IMR-90 (cell line): Measurements from ENCODE around the gene ROBO2. TPM values are rescaled to one million over a fixed set of nuclear protein-coding genes. Genes with fewer than 3 reads are reported as not detected.

Experiments used
- ATAC-seq: fragments of 200-7000 bp; cut with Tn5 transposase; 2 replicates; pipeline ENCODE4 v1.9.1; 2020; ENCODE audit warnings: low read depth, mild to moderate bottlenecking, moderate library complexity
- BruUV-seq: library from RNA; stranded (reverse); fragments of 400-500 nt; replicated peaks from 2 replicates; lab custom pipeline; 2021; lab: Mats Ljungman, UMichigan
- CTCF ChIA-PET: fragments of 300-600 bp; formaldehyde crosslinking; extraction: SDS; loops from one replicate; lab custom pipeline; 2021; ENCODE audit warnings: antibody characterized with exemption; lab: Yijun Ruan, JAX
- POLR2A ChIA-PET: fragments of 300-600 bp; sonication (Branson Sonifier 250); formaldehyde crosslinking; loops from one replicate; lab custom pipeline; 2022; ENCODE audit warnings: antibody characterized with exemption; ENCODE audit not compliant: unreplicated experiment; lab: Charles Lee
- DNase-seq: peaks from one replicate; pipeline ENCODE4 v3.0.0; 2013
- H2AFZ ChIP-seq: replicated peaks from 2 replicates; pipeline ENCODE3; 2013; ENCODE audit warnings: low read length, mild to moderate bottlenecking; ENCODE audit not compliant: poor library complexity
- H2AK5ac ChIP-seq: 2 replicates; pipeline ENCODE4 v1.6.1; 2013; ENCODE audit warnings: low read depth, low read length, inconsistent platforms
- H2AK9ac ChIP-seq: replicated peaks from 2 replicates; pipeline ENCODE3; 2013; ENCODE audit warnings: mild to moderate bottlenecking, low read depth, low read length, moderate library complexity; ENCODE audit not compliant: poor library complexity
- H2BK120ac ChIP-seq: 2 replicates; pipeline ENCODE4 v1.6.1; 2013; ENCODE audit warnings: low read depth, low read length, inconsistent platforms
- H2BK15ac ChIP-seq: 3 replicates; pipeline ENCODE4 v1.6.1; 2013; ENCODE audit warnings: low read depth, low read length, inconsistent platforms
- H2BK20ac ChIP-seq: 2 replicates; pipeline ENCODE4 v1.6.1; 2013; ENCODE audit warnings: low read depth, mild to moderate bottlenecking, inconsistent platforms, low read length, moderate library complexity
- H2BK5ac ChIP-seq: 2 replicates; pipeline ENCODE4 v1.6.1; 2013; ENCODE audit warnings: mild to moderate bottlenecking, low read depth, low read length, inconsistent platforms; ENCODE audit not compliant: poor library complexity, severe bottlenecking
- H3K14ac ChIP-seq: replicated peaks from 2 replicates; pipeline ENCODE4 v1.6.1; 2013; ENCODE audit warnings: low read depth, low read length, inconsistent platforms
- H3K18ac ChIP-seq: 2 replicates; pipeline ENCODE4 v1.6.1; 2013; ENCODE audit warnings: low read depth, low read length, control low read depth
- H3K23ac ChIP-seq: 2 replicates; pipeline ENCODE4 v1.6.1; 2013; ENCODE audit warnings: low read depth, low read length, inconsistent platforms
- H3K27ac ChIP-seq: 2 replicates; pipeline ENCODE4 v1.5.1; 2013; ENCODE audit warnings: mild to moderate bottlenecking, control low read depth, low read length; ENCODE audit not compliant: insufficient read depth
- H3K27me3 ChIP-seq: 2 replicates; pipeline ENCODE4 v1.6.1; 2013; ENCODE audit warnings: low read length; ENCODE audit not compliant: control insufficient read depth, insufficient read depth
- H3K36me3 ChIP-seq: 2 replicates; pipeline ENCODE4 v1.6.1; 2013; ENCODE audit warnings: low read length, mixed read lengths; ENCODE audit not compliant: control insufficient read depth, insufficient read depth
- H3K4ac ChIP-seq: 2 replicates; pipeline ENCODE4 v1.6.1; 2013; ENCODE audit warnings: low read depth, low read length, inconsistent platforms
- H3K4me1 ChIP-seq: 2 replicates; pipeline ENCODE4 v1.6.1; 2013; ENCODE audit warnings: low read length, mixed read lengths; ENCODE audit not compliant: control insufficient read depth, insufficient read depth
- H3K4me2 ChIP-seq: 2 replicates; pipeline ENCODE4 v1.6.1; 2013; ENCODE audit warnings: low read depth, mild to moderate bottlenecking, control low read depth, low read length, moderate library complexity
- H3K4me3 ChIP-seq: 2 replicates; pipeline ENCODE4 v1.5.1; 2013; ENCODE audit warnings: low read depth, mild to moderate bottlenecking, control low read depth, low read length, moderate library complexity; ENCODE audit not compliant: insufficient read depth
- H3K56ac ChIP-seq: 2 replicates; pipeline ENCODE4 v1.6.1; 2013; ENCODE audit warnings: low read length, inconsistent platforms; ENCODE audit not compliant: insufficient read depth; ENCODE audit errors: extremely low read depth
- H3K79me1 ChIP-seq, 2 experiments: 2 replicates each; pipeline ENCODE4 v1.6.1; 2013; ENCODE audit warnings: low read length in 2 of 2, inconsistent platforms in 1 of 2, low read depth in 1 of 2
- H3K9ac ChIP-seq: 2 replicates; pipeline ENCODE4 v1.6.1; 2013; ENCODE audit warnings: low read depth, low read length, control low read depth
- H3K9me1 ChIP-seq: 2 replicates; pipeline ENCODE4 v1.6.1; 2013; ENCODE audit warnings: low read length, inconsistent platforms; ENCODE audit not compliant: insufficient read depth
- H3K9me3 ChIP-seq: 2 replicates; pipeline ENCODE4 v1.6.1; 2013; ENCODE audit warnings: low read length; ENCODE audit not compliant: control insufficient read depth, insufficient read depth
- H4K20me1 ChIP-seq: 2 replicates; pipeline ENCODE4 v1.6.1; 2013; ENCODE audit warnings: low read length, inconsistent platforms; ENCODE audit not compliant: insufficient read depth
- H4K5ac ChIP-seq: 2 replicates; pipeline ENCODE4 v1.6.1; 2013; ENCODE audit warnings: mild to moderate bottlenecking, low read depth, low read length, control low read depth
- H4K8ac ChIP-seq, 2 experiments: 2 replicates each; pipeline ENCODE4 v1.6.1; 2013; ENCODE audit warnings: low read depth in 2 of 2, low read length in 2 of 2, control low read depth in 1 of 2, inconsistent platforms in 1 of 2
- H4K91ac ChIP-seq: 2 replicates; pipeline ENCODE4 v1.6.1; 2013; ENCODE audit warnings: low read depth, low read length, inconsistent platforms; ENCODE audit not compliant: insufficient read depth
- BHLHE40 ChIP-seq: fragments of 150-350 bp; IDR thresholded peaks from 2 replicates; pipeline ENCODE4 v1.6.1; 2016; ENCODE audit warnings: mild to moderate bottlenecking, low read depth, low read length
- CEBPB ChIP-seq: IDR thresholded peaks from 2 replicates; pipeline ENCODE4 v1.6.1; 2012; ENCODE audit warnings: low read depth, low read length, improper control_type of control experiment
- CHD1 ChIP-seq: IDR thresholded peaks from 2 replicates; pipeline ENCODE4 v1.6.1; 2012; ENCODE audit warnings: low read depth, low read length, improper control_type of control experiment
- FOS ChIP-seq: fragments of 150-350 bp; IDR thresholded peaks from 2 replicates; pipeline ENCODE4 v1.6.1; 2016; ENCODE audit warnings: low read depth, low read length
- MAFK ChIP-seq: IDR thresholded peaks from 2 replicates; pipeline ENCODE4 v1.6.1; 2012; ENCODE audit warnings: low read depth, low read length, improper control_type of control experiment
- NFE2L2 ChIP-seq: fragments of 150-350 bp; IDR thresholded peaks from 2 replicates; pipeline ENCODE4 v1.6.1; 2016; ENCODE audit warnings: low read depth, mild to moderate bottlenecking, low read length
- RCOR1 ChIP-seq: IDR thresholded peaks from 2 replicates; pipeline ENCODE4 v1.6.1; 2012; ENCODE audit warnings: mild to moderate bottlenecking, low read length, improper control_type of control experiment; ENCODE audit not compliant: insufficient replicate concordance
- SMC3 ChIP-seq: fragments of 150-350 bp; IDR thresholded peaks from 2 replicates; pipeline ENCODE4 v1.6.1; 2016; ENCODE audit warnings: low read depth, mild to moderate bottlenecking, antibody characterized with exemption, low read length, moderate library complexity
- WGBS, 2 experiments: methylation state at CpG; one replicate each; pipeline versions ENCODE4 v1.1.5 to v1.1.7; 2013; ENCODE audit warnings: missing lambda C conversion rate in 2 of 2; ENCODE audit not compliant: insufficient read length in 1 of 2; ENCODE audit errors: extremely low coverage in 2 of 2; 5-methylcytosine and 5-hydroxymethylcytosine counted together
- dilution Hi-C: fragments of 300-500 bp; cut with HindIII; formaldehyde crosslinking; loops from one replicate; pipeline ENCODE4 v1.14.3; 2018; ENCODE audit warnings: low sequenced_read_pairs; ENCODE audit not compliant: unreplicated experiment
- in situ Hi-C: fragments of 300-500 bp; cut with MboI; formaldehyde crosslinking; loops from 3 replicates; pipeline ENCODE4 v1.14.3; 2019; ENCODE audit warnings: low sequenced_read_pairs, inconsistent platforms, mixed read lengths
- intact Hi-C: fragments of 100-400 bp; cut with micrococcal nuclease; formaldehyde crosslinking; loops from 2 replicates; pipeline ENCODE4 v1.10.0; 2022
- polyA plus RNA-seq, 3 experiments: library from polyadenylated mRNA; depleted of rRNA; stranded (reverse); fragments of >200 nt; gene quantifications; 2 replicates each; pipeline ENCODE4 v1.2.3, GENCODE V29; 2012; ENCODE audit warnings: low replicate concordance in 1 of 3
- total RNA-seq: library from RNA; depleted of rRNA; stranded (reverse); fragments of >200 nt; gene quantifications from 2 replicates; pipeline ENCODE4 v1.2.3, GENCODE V29; 2012
- TF ChIP-seq, protein P1 (sequence below): fragments of 150-350 bp; IDR thresholded peaks from 2 replicates; pipeline ENCODE4 v1.6.1; 2016; ENCODE audit warnings: low read depth, mild to moderate bottlenecking, low read length, moderate library complexity, borderline replicate concordance
- TF ChIP-seq, protein P2 (sequence below): fragments of 150-350 bp; IDR thresholded peaks from 2 replicates; pipeline ENCODE4 v1.6.1; 2017; ENCODE audit warnings: mild to moderate bottlenecking, antibody characterized with exemption, low read length, low read depth
- TF ChIP-seq, protein P3 (sequence below): conservative IDR thresholded peaks from 2 replicates; pipeline ENCODE4 v1.5.1; 2012; ENCODE audit warnings: mild to moderate bottlenecking, low read depth, low read length, improper control_type of control experiment

Gene ROBO2
- total and polyA plus RNA-seq, 2 of the 4 experiments (the other 2 are of a cell fraction): 9.3 to 14.5 TPM

DNA sequence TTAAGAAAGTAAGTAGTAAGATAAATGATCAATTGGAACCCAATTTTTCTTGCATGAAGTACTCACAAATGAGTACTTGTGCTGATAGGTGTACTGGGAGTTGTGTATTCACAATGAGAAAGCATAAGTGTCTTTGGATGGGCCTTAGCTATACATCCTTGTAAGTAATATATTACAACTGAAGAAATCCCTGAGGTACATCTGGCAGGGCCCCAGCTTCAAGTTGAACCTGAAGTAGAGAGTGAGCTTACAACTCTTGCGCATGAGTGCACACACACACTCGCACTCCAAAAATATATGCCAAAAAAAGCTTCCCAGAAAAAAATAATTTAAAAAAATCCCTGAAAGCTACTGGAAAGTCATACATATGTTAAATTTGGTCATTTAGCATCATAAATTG is 222.5 kb downstream of the ROBO2 start:
- intact Hi-C loops (no loop called here), in situ Hi-C loops (no loop called here), dilution Hi-C loops (no loop called here)
- DNase-seq (no peak), ATAC-seq (no peak)
- Histone ChIP-seq H3K4me3 (no peak overlapping the region), H3K9me3 (no peaks in the 10 kb centered on the region), H3K4me1 (no peaks in the 10 kb centered on the region), H3K56ac (no peak overlapping the region), H2BK15ac (no peak overlapping the region), H4K20me1 (no peaks in the 10 kb centered on the region), H3K9me1 (no peaks in the 10 kb centered on the region), H2BK120ac (no peak overlapping the region), H4K91ac (no peak overlapping the region), H2AFZ (no peak overlapping the region), H3K14ac (no peak overlapping the region), H3K36me3 (no peaks in the 10 kb centered on the region), H2BK20ac (no peak overlapping the region), H2AK5ac (no peak overlapping the region), H3K9ac (no peak overlapping the region), H2AK9ac (no peak overlapping the region), H2BK5ac (no peak overlapping the region), H3K18ac (no peak overlapping the region), H3K79me1 (no peaks in the 10 kb centered on the region), H3K23ac (no peak overlapping the region), H3K4ac (no peak overlapping the region), H4K8ac (no peak overlapping the region), H3K27me3 (no peaks in the 10 kb centered on the region), H4K5ac (no peak overlapping the region), H3K4me2 (no peak overlapping the region), H3K27ac (no peak overlapping the region)
- WGBS, 2 experiments: no CpG with 5 or more reads among the region's 2 CpGs
- no TSS peak for BruUV-seq
- POLR2A ChIA-PET: no interaction called here
- CTCF ChIA-PET: interaction anchor here (1.0 kb wide), 1 partner anchor 58 kb away, joined by 4 read pairs; no protein-coding TSS in a partner anchor
- TF ChIP-seq CEBPB (no peak), BHLHE40 (no peak), RCOR1 (no peak), SMC3 (no peak), MAFK (no peak), CHD1 (no peak), NFE2L2 (no peak), FOS (no peak)
- TF ChIP-seq, protein P1, sequence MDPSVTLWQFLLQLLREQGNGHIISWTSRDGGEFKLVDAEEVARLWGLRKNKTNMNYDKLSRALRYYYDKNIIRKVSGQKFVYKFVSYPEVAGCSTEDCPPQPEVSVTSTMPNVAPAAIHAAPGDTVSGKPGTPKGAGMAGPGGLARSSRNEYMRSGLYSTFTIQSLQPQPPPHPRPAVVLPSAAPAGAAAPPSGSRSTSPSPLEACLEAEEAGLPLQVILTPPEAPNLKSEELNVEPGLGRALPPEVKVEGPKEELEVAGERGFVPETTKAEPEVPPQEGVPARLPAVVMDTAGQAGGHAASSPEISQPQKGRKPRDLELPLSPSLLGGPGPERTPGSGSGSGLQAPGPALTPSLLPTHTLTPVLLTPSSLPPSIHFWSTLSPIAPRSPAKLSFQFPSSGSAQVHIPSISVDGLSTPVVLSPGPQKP: no peak
- TF ChIP-seq, protein P2, sequence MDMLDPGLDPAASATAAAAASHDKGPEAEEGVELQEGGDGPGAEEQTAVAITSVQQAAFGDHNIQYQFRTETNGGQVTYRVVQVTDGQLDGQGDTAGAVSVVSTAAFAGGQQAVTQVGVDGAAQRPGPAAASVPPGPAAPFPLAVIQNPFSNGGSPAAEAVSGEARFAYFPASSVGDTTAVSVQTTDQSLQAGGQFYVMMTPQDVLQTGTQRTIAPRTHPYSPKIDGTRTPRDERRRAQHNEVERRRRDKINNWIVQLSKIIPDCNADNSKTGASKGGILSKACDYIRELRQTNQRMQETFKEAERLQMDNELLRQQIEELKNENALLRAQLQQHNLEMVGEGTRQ: no peak
- TF ChIP-seq, protein P3, sequence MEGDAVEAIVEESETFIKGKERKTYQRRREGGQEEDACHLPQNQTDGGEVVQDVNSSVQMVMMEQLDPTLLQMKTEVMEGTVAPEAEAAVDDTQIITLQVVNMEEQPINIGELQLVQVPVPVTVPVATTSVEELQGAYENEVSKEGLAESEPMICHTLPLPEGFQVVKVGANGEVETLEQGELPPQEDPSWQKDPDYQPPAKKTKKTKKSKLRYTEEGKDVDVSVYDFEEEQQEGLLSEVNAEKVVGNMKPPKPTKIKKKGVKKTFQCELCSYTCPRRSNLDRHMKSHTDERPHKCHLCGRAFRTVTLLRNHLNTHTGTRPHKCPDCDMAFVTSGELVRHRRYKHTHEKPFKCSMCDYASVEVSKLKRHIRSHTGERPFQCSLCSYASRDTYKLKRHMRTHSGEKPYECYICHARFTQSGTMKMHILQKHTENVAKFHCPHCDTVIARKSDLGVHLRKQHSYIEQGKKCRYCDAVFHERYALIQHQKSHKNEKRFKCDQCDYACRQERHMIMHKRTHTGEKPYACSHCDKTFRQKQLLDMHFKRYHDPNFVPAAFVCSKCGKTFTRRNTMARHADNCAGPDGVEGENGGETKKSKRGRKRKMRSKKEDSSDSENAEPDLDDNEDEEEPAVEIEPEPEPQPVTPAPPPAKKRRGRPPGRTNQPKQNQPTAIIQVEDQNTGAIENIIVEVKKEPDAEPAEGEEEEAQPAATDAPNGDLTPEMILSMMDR: no peak
